ENCODE results near the gene SFXN5.
A peak's percentile ranks its signal among the peaks of the same experiment; 100 is the strongest.

Gene SFXN5

DNA sequence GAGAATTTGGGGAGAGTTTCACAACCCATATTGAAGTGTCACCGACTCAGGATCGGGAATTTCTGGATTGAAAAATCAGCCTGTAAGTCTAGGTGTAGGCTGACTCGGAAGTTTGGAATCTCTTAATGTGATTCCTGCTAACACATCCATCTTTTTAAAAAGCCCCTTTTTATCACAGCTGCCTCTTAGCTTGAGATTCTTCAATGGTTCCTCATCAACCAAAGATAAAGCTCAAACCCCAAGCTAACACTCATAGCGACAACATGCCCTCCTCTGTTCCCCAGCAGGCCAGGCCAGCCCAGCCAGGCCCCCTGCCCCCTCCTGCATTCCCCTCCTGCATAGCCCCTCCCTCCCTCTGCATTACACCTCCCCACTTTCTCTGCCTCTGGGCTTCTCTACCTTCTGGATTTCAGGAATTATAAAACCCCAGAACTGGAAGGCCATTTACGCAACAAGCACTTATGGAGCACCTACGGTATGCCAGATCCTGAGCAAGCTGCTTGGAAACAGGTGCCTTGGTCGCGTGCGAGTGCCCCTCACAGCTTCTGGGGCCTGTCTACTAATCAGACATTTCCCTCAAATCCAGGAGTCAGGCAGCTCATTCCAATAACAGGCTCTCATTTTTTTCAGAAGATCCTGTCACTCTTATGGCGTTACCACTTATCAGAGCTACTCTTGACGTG lies 90.8 kb downstream of the SFXN5 start:
- no peak overlapping the region for H3K4me3 ChIP-seq (ENCODE audit: low read depth, low read length)
- no peaks in the 10 kb centered on the region for H3K4me1 ChIP-seq
- no peaks in the 10 kb centered on the region for H3K9me3 ChIP-seq
- DNase-seq = no peak
- no peaks in the 10 kb centered on the region for H3K27me3 ChIP-seq
- no peaks in the 10 kb centered on the region for H3K36me3 ChIP-seq
- TF ChIP-seq, protein P1, sequence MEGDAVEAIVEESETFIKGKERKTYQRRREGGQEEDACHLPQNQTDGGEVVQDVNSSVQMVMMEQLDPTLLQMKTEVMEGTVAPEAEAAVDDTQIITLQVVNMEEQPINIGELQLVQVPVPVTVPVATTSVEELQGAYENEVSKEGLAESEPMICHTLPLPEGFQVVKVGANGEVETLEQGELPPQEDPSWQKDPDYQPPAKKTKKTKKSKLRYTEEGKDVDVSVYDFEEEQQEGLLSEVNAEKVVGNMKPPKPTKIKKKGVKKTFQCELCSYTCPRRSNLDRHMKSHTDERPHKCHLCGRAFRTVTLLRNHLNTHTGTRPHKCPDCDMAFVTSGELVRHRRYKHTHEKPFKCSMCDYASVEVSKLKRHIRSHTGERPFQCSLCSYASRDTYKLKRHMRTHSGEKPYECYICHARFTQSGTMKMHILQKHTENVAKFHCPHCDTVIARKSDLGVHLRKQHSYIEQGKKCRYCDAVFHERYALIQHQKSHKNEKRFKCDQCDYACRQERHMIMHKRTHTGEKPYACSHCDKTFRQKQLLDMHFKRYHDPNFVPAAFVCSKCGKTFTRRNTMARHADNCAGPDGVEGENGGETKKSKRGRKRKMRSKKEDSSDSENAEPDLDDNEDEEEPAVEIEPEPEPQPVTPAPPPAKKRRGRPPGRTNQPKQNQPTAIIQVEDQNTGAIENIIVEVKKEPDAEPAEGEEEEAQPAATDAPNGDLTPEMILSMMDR (IDR thresholded peaks at IDR 0.05; ENCODE audit: low read depth, low read length) = no peak

DNA sequence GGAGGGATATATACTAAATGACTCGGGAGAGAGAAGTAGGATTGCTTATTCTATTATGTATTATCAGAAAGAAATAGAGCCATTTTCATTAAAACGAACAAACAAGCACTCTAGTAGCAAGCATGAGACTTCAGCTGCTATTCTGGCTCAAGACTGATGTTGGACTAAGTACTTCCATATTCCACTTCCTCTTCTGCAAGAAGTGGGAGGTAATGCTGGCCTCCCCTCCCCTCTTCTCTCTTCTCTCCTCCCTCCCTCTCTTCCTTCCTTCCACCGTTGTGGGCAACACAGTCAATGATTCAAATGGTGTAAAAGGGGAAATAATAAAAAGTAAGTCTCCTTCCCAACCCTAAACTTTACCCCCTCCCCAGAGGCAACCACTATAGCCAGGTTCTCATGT lies 91.6 kb downstream of the SFXN5 start:
- Histone ChIP-seq H3K9me3 (no peaks in the 10 kb centered on the region), H3K27me3 (no peaks in the 10 kb centered on the region), H3K36me3 (no peaks in the 10 kb centered on the region), H3K4me1 (no peaks in the 10 kb centered on the region), H3K4me3 (ENCODE audit: low read depth, low read length) (no peak overlapping the region)
- TF ChIP-seq, protein P1 (IDR thresholded peaks at IDR 0.05; ENCODE audit: low read depth, low read length) = no peak
- DNase-seq = no peak

DNA sequence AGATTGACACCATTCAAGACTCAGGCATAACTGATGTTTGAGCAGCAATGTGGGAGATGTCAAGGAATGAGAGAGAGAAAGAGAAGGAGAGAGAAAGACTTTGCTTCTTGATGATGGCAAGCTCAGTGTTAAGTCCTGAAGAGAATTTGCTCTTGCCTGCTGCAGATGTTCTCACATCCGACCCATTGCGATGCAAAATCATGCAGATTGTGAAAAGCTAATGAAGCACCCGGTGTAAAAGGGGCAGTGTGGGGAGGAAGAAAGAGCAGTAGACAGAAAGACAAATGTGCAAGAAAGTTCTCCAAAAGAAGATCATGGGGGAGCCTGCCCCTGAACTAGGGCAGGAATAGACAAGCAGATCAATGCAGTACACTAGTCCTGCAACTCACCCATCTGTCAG lies 96.5 kb downstream of the SFXN5 start:
- Histone ChIP-seq H3K4me1 (no peaks in the 10 kb centered on the region), H3K36me3 (no peaks in the 10 kb centered on the region)

DNA sequence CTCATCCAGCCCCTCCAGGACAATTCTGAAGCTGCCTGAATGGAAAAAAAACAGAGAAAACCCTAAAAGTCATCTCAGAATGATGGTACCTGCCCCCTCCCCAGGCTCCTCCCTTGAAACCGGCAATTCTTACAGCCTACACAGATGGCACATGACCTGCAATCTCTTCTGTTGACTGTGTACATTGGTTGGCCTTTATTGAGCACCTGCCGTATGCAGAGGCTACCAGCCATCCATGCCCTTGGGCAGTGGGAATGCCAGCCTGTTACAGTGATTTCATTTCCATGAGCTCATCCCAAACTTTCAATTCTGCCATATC lies 97.1 kb downstream of the SFXN5 start:
- Histone ChIP-seq H3K4me1 (no peaks in the 10 kb centered on the region), H3K27me3 (no peaks in the 10 kb centered on the region), H3K4me3 (ENCODE audit: low read depth, low read length) (no peak overlapping the region), H3K36me3 (no peaks in the 10 kb centered on the region), H3K9me3 (no peaks in the 10 kb centered on the region)
- DNase-seq = no peak
- TF ChIP-seq, protein P1 (IDR thresholded peaks at IDR 0.05; ENCODE audit: low read depth, low read length) = no peak

More for the DNA sequence above, 96.5 kb downstream of the SFXN5 start:
- DNase-seq = no peak
- no peaks in the 10 kb centered on the region for H3K9me3 ChIP-seq
- H3K27me3 ChIP-seq = no peaks in the 10 kb centered on the region
- TF ChIP-seq, protein P1 (IDR thresholded peaks at IDR 0.05; ENCODE audit: low read depth, low read length) = no peak
- H3K4me3 ChIP-seq (ENCODE audit: low read depth, low read length) = no peak overlapping the region

DNA sequence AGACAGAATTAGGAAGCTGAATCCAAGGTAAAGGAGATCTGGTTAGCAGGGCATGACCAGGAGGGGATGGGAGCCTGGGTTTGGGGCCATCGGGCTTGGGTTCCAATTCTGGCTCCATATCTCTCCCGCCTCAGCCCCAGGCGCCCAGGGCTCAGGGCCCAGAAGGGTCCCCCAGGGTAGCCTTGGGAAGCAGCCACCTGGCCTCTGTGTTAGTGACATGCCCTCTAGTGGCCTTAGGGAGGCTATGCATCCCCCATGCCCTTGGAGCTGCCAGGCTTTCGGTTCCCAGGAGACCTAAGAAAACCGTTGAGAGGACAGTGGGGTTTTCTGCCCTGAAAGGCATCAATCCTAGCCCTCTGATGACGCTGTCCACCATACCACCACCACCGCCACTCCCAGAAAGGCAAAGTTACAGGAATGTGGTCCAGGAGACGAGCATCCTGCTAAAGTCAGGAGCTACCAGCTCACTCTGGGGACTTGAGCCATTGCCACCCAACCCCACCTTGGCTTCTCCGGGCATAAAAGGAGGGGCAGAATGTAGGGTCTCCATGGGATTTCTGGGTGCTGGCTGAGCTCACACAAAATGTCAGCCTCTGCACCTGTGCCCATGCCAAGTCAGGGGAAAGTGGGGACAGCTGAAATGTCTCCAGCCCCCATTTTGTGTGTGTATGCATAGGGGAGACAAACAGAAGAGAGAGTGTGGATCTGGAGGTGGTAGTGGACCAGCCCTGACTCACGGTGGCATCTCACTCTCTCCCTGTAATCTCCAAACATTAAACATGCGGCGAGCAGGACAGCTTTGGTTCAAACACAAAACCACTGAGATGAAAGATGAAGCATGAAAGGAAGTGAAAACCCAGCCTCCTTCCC lies 97.7 kb downstream of the SFXN5 start:
- H3K36me3 ChIP-seq = no peaks in the 10 kb centered on the region
- H3K4me3 ChIP-seq (ENCODE audit: low read depth, low read length) = no peak overlapping the region
- no peaks in the 10 kb centered on the region for H3K27me3 ChIP-seq
- H3K4me1 ChIP-seq = no peaks in the 10 kb centered on the region
- no peaks in the 10 kb centered on the region for H3K9me3 ChIP-seq
- TF ChIP-seq, protein P1 (IDR thresholded peaks at IDR 0.05; ENCODE audit: low read depth, low read length) = peak; percentile 82
- peak; percentile 61 for DNase-seq

- Histone ChIP-seq H3K36me3 (no peaks in the 10 kb centered on the region), H3K4me3 (ENCODE audit: low read depth, low read length) (no peak overlapping the region), H3K27me3 (no peaks in the 10 kb centered on the region), H3K9me3 (no peaks in the 10 kb centered on the region), H3K4me1 (no peaks in the 10 kb centered on the region)
- no peak for DNase-seq
- TF ChIP-seq, protein P1 (IDR thresholded peaks at IDR 0.05; ENCODE audit: low read depth, low read length) = no peak
Observed at GRCh38 chr2:72973137-72973535, 98.4 kb downstream of the SFXN5 start.

All from BE2C (cell line).